Measurements from ENCODE around the gene MBP. TPM values are rescaled to one million over a fixed set of nuclear protein-coding genes. Genes with fewer than 3 reads are reported as not detected.

Gene MBP
- total RNA-seq, 1 experiment from 2014 or later, result 88.8 TPM

DNA sequence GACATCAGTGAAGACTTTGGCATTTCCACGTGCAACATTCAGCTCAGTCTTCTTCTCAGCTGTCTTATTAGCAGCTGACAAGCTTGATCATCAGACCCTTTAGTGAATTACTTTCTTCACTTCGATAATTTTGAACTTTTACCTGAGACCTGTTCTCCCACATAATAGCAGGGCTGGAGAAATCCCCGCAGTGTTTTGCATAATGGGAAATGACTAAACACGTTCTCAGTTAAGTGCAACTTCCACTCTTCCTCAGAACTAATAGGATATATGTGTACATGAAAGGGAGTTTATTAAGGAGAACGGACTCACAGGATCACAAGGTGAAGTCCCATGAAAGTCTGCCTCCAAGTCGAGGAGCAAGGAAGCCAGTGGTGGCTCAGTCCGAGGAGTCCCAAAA, 28.8 kb upstream of the MBP start:
- DNase-seq (ENCODE audit: low read depth, low spot score), result no peak
- H3K4me1 ChIP-seq (ENCODE audit: control insufficient read depth, insufficient read depth, low read length), result no peaks in the 10 kb centered on the region
- H3K27ac ChIP-seq (ENCODE audit: low read length), result no peak overlapping the region
- ChIA-PET POLR2A (interaction anchor here (0.7 kb wide), 1 partner anchor 16 kb away, joined by 3 read pairs; no protein-coding TSS in a partner anchor), CTCF (no interaction called here)
- BruUV-seq (replicated peaks), result no TSS peak
- H3K36me3 ChIP-seq (ENCODE audit: control insufficient read depth, insufficient read depth, low read length), result no peaks in the 10 kb centered on the region
- H3K9me3 ChIP-seq (ENCODE audit: control insufficient read depth, insufficient read depth, low read depth, low read length), result no peaks in the 10 kb centered on the region
- no peak overlapping the region for H3K4me3 ChIP-seq (ENCODE audit: low read depth in 2 of 2, low read length in 2 of 2)
- no peak for ATAC-seq
- H3K27me3 ChIP-seq (ENCODE audit: control insufficient read depth, insufficient read depth, low read length), result no peaks in the 10 kb centered on the region
- in situ Hi-C loops (cut with HindIII; ENCODE audit: low pct_unique_long_range_greater_than_20kb, low sequenced_read_pairs), result no loop called here
- TF ChIP-seq SIN3A (IDR thresholded peaks at IDR 0.05; ENCODE audit: borderline replicate concordance, insufficient read depth, low read depth, low read length) (no peak), TCF7L2 (IDR thresholded peaks at IDR 0.05; ENCODE audit: low read depth, low read length) (no peak), POLR2AphosphoS5 (IDR thresholded peaks at IDR 0.05; ENCODE audit: low read depth, low read length) (no peak)
- TF ChIP-seq, protein P1, sequence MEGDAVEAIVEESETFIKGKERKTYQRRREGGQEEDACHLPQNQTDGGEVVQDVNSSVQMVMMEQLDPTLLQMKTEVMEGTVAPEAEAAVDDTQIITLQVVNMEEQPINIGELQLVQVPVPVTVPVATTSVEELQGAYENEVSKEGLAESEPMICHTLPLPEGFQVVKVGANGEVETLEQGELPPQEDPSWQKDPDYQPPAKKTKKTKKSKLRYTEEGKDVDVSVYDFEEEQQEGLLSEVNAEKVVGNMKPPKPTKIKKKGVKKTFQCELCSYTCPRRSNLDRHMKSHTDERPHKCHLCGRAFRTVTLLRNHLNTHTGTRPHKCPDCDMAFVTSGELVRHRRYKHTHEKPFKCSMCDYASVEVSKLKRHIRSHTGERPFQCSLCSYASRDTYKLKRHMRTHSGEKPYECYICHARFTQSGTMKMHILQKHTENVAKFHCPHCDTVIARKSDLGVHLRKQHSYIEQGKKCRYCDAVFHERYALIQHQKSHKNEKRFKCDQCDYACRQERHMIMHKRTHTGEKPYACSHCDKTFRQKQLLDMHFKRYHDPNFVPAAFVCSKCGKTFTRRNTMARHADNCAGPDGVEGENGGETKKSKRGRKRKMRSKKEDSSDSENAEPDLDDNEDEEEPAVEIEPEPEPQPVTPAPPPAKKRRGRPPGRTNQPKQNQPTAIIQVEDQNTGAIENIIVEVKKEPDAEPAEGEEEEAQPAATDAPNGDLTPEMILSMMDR (IDR thresholded peaks at IDR 0.05), result no peak
- TF ChIP-seq, protein P2, sequence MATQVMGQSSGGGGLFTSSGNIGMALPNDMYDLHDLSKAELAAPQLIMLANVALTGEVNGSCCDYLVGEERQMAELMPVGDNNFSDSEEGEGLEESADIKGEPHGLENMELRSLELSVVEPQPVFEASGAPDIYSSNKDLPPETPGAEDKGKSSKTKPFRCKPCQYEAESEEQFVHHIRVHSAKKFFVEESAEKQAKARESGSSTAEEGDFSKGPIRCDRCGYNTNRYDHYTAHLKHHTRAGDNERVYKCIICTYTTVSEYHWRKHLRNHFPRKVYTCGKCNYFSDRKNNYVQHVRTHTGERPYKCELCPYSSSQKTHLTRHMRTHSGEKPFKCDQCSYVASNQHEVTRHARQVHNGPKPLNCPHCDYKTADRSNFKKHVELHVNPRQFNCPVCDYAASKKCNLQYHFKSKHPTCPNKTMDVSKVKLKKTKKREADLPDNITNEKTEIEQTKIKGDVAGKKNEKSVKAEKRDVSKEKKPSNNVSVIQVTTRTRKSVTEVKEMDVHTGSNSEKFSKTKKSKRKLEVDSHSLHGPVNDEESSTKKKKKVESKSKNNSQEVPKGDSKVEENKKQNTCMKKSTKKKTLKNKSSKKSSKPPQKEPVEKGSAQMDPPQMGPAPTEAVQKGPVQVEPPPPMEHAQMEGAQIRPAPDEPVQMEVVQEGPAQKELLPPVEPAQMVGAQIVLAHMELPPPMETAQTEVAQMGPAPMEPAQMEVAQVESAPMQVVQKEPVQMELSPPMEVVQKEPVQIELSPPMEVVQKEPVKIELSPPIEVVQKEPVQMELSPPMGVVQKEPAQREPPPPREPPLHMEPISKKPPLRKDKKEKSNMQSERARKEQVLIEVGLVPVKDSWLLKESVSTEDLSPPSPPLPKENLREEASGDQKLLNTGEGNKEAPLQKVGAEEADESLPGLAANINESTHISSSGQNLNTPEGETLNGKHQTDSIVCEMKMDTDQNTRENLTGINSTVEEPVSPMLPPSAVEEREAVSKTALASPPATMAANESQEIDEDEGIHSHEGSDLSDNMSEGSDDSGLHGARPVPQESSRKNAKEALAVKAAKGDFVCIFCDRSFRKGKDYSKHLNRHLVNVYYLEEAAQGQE (IDR thresholded peaks at IDR 0.05; ENCODE audit: insufficient read depth in 1 of 2, low read depth in 2 of 2, low read length in 1 of 2), result no peak
- intact Hi-C loops (cut with micrococcal nuclease; ENCODE audit: unreplicated experiment), result no loop called here

DNA sequence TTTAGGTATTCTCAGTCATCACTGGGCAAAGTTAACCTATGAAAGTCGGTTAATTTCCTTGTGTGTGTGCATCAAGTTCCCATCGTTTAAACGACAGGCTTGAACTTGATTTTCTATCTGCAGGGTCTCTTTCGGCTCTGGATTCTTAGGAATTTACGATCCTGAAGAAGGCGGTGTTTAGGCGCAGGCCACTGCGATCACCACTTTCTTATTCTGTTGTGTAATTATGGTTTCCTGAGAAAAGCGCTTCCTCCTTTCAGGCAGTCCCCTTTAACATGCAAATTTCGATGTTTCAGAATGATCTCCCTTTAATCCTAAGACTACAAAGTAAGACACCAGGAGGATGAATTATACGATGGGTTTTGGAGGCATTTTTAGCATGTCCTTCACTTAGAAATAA, 27.9 kb upstream of the MBP start:
- H3K4me3 ChIP-seq (ENCODE audit: low read depth in 2 of 2, low read length in 2 of 2), result no peak overlapping the region
- in situ Hi-C loops (cut with HindIII; ENCODE audit: low pct_unique_long_range_greater_than_20kb, low sequenced_read_pairs) (no loop called here), intact Hi-C loops (cut with micrococcal nuclease; ENCODE audit: unreplicated experiment) (no loop called here)
- no peaks in the 10 kb centered on the region for H3K27me3 ChIP-seq (ENCODE audit: control insufficient read depth, insufficient read depth, low read length)
- ChIA-PET CTCF (no interaction called here), POLR2A (no interaction called here)
- DNase-seq (ENCODE audit: low read depth, low spot score) (no peak), ATAC-seq (no peak)
- H3K36me3 ChIP-seq (ENCODE audit: control insufficient read depth, insufficient read depth, low read length), result no peaks in the 10 kb centered on the region
- no peak overlapping the region for H3K27ac ChIP-seq (ENCODE audit: low read length)
- TF ChIP-seq TCF7L2 (IDR thresholded peaks at IDR 0.05; ENCODE audit: low read depth, low read length), result no peak
- TF ChIP-seq SIN3A (IDR thresholded peaks at IDR 0.05; ENCODE audit: borderline replicate concordance, insufficient read depth, low read depth, low read length), result no peak
- TF ChIP-seq, protein P1 (IDR thresholded peaks at IDR 0.05), result no peak
- TF ChIP-seq, protein P2 (IDR thresholded peaks at IDR 0.05; ENCODE audit: insufficient read depth in 1 of 2, low read depth in 2 of 2, low read length in 1 of 2), result no peak
- no peak for TF ChIP-seq POLR2AphosphoS5 (IDR thresholded peaks at IDR 0.05; ENCODE audit: low read depth, low read length)
- H3K4me1 ChIP-seq (ENCODE audit: control insufficient read depth, insufficient read depth, low read length), result no peaks in the 10 kb centered on the region
- no TSS peak for BruUV-seq (replicated peaks)
- no peaks in the 10 kb centered on the region for H3K9me3 ChIP-seq (ENCODE audit: control insufficient read depth, insufficient read depth, low read depth, low read length)
